Smooth muscle cell (in vitro differentiated cells): ENCODE results near the gene ELOF1. TPM values are rescaled to one million over a fixed set of nuclear protein-coding genes. Genes with fewer than 3 reads are reported as not detected.

Experiments
- DNase-seq: peaks from one replicate; lab custom pipeline; 2025; ENCODE audit not compliant: unreplicated experiment; lab: John Stamatoyannopoulos, UW
- H2AFZ ChIP-seq: fragments of 200-600 bp; sonication (generic); 2 replicates; pipeline ENCODE4 v1.6.0; 2016; ENCODE audit warnings: antibody characterized with exemption, low read depth, mild to moderate bottlenecking
- H3F3A ChIP-seq: fragments of 200-600 bp; sonication (generic); 2 replicates; pipeline ENCODE4 v1.6.0; 2017; ENCODE audit warnings: antibody characterized with exemption, low read depth
- H3K27ac ChIP-seq: fragments of 200-600 bp; sonication (generic); 2 replicates; pipeline ENCODE4 v1.5.1; 2016; ENCODE audit warnings: low read depth, mild to moderate bottlenecking
- H3K27me3 ChIP-seq: fragments of 200-600 bp; sonication (generic); 2 replicates; pipeline ENCODE4 v1.6.1; 2016; ENCODE audit warnings: low read depth, mild to moderate bottlenecking
- H3K36me3 ChIP-seq: fragments of 200-600 bp; sonication (generic); 2 replicates; pipeline ENCODE4 v1.5.1; 2016; ENCODE audit warnings: low read depth
- H3K4me1 ChIP-seq: fragments of 200-600 bp; sonication (generic); 2 replicates; pipeline ENCODE4 v1.5.1; 2016; ENCODE audit warnings: low read depth
- H3K4me2 ChIP-seq: fragments of 200-600 bp; sonication (generic); 2 replicates; pipeline ENCODE4 v1.6.0; 2016; ENCODE audit warnings: mild to moderate bottlenecking
- H3K4me3 ChIP-seq: fragments of 200-600 bp; sonication (generic); 2 replicates; pipeline ENCODE4 v1.5.1; 2016; ENCODE audit warnings: mild to moderate bottlenecking
- H3K79me2 ChIP-seq: fragments of 200-600 bp; sonication (generic); 2 replicates; pipeline ENCODE4 v1.6.0; 2016; ENCODE audit warnings: low read depth, mild to moderate bottlenecking
- H3K9ac ChIP-seq: fragments of 200-600 bp; sonication (generic); 2 replicates; pipeline ENCODE4 v1.6.0; 2016; ENCODE audit warnings: low read depth
- H3K9me3 ChIP-seq: fragments of 200-600 bp; sonication (generic); replicated peaks from 2 replicates; pipeline ENCODE4 v1.5.1; 2016; ENCODE audit warnings: low read depth
- H4K20me1 ChIP-seq: fragments of 200-600 bp; sonication (generic); 2 replicates; pipeline ENCODE4 v1.6.0; 2016; ENCODE audit warnings: low read depth
- CTCF ChIP-seq: fragments of 200-600 bp; sonication (generic); IDR thresholded peaks from 2 replicates; pipeline ENCODE4 v1.5.1; 2017; ENCODE audit warnings: borderline replicate concordance, mild to moderate bottlenecking, antibody characterized with exemption; ENCODE audit not compliant: insufficient read depth, poor library complexity, severe bottlenecking
- WGBS: methylation state at CpG from one replicate; pipeline ENCODE4 v1.1.7; 2016; ENCODE audit warnings: low lambda C conversion rate; 5-methylcytosine and 5-hydroxymethylcytosine counted together
- polyA plus RNA-seq: library from polyadenylated mRNA; unstranded; fragments of >200 nt; fragmentation: Nextera tagmentation; extraction: Ambion mirVana; gene quantifications from 2 replicates; pipeline ENCODE4 v1.2.1, GENCODE V29; 2016
- total RNA-seq: library from RNA; depleted of rRNA; stranded (reverse); fragments of >200 nt; gene quantifications from 2 replicates; pipeline ENCODE4 v1.2.3, GENCODE V29; 2014

Gene ELOF1
- total and polyA plus RNA-seq, 2 experiments from 2014 or later = 18.6 to 71.4 TPM

- peaks cover 6% of the 10 kb centered on the region for H3K4me1 ChIP-seq
- no peaks in the 10 kb centered on the region for H3K79me2 ChIP-seq
- no peak overlapping the region for H3K4me2 ChIP-seq
- DNase-seq = no peak
- no peak overlapping the region for H3K9ac ChIP-seq
- H3K27me3 ChIP-seq = no peaks in the 10 kb centered on the region
- H3K27ac ChIP-seq = no peak overlapping the region
- TF ChIP-seq CTCF = no peak
- WGBS = 96% methylated on average over 6 of the region's 6 CpGs
- no peaks in the 10 kb centered on the region for H4K20me1 ChIP-seq
- H3K4me3 ChIP-seq = no peak overlapping the region
- no peaks in the 10 kb centered on the region for H3K9me3 ChIP-seq
- H3K36me3 ChIP-seq = no peaks in the 10 kb centered on the region
- H3F3A ChIP-seq = no peaks in the 10 kb centered on the region
- no peak overlapping the region for H2AFZ ChIP-seq
These were observed 52.1 kb downstream of the ELOF1 start for GRCh38 chr19:11506967-11507366.

GRCh38 chr19:11506101-11506555 is 52.9 kb downstream of the ELOF1 start:
- H3K79me2 ChIP-seq = no peaks in the 10 kb centered on the region
- H3K4me1 ChIP-seq = peaks cover 6% of the 10 kb centered on the region
- H3K4me2 ChIP-seq = peak overlapping the region; percentile 87
- no peaks in the 10 kb centered on the region for H4K20me1 ChIP-seq
- 70% methylated on average over 20 of the region's 20 CpGs for WGBS
- TF ChIP-seq CTCF = no peak
- H3F3A ChIP-seq = no peaks in the 10 kb centered on the region
- DNase-seq = no peak
- no peaks in the 10 kb centered on the region for H3K9me3 ChIP-seq
- no peak overlapping the region for H3K9ac ChIP-seq
- peak overlapping the region; percentile 78 for H3K4me3 ChIP-seq
- no peaks in the 10 kb centered on the region for H3K27me3 ChIP-seq
- H3K36me3 ChIP-seq = no peaks in the 10 kb centered on the region
- peak overlapping the region; percentile 13 for H2AFZ ChIP-seq
- H3K27ac ChIP-seq = no peak overlapping the region

GRCh38 chr19:11505504-11506100 is 53.4 kb downstream of the ELOF1 start, which contains the start of gene ZNF653:
ZNF653 (minus strand) TSS chr19:11505839; CDS start chr19:11505786, 53 bp downstream.
- peak within 1 kb of the TSS; percentile 73 for H2AFZ ChIP-seq
- H3K9ac ChIP-seq = peak within 1 kb of the TSS; percentile 92
- H3K4me1 ChIP-seq = peaks cover 6% of the 10 kb centered on the region
- peak within 1 kb of the TSS; percentile 87 for H3K4me2 ChIP-seq
- no peaks in the 10 kb centered on the region for H3K27me3 ChIP-seq
- under 1% methylated on average over 33 of the region's 65 CpGs for WGBS
- no peaks in the 10 kb centered on the region for H3K9me3 ChIP-seq
- no peak for TF ChIP-seq CTCF
- H3F3A ChIP-seq = no peaks in the 10 kb centered on the region
- H3K27ac ChIP-seq = peak within 1 kb of the TSS; percentile 72
- peak; percentile 85 for DNase-seq
- H3K36me3 ChIP-seq = no peaks in the 10 kb centered on the region
- H3K4me3 ChIP-seq = peak within 1 kb of the TSS; percentile 78
- no peaks in the 10 kb centered on the region for H3K79me2 ChIP-seq
- H4K20me1 ChIP-seq = no peaks in the 10 kb centered on the region

- DNase-seq = peak; percentile 84
These were observed 54.0 kb downstream of the ELOF1 start for GRCh38 chr19:11505032-11505503.

More at GRCh38 chr19:11505032-11505503, 54.0 kb downstream of the ELOF1 start:
- Histone ChIP-seq H2AFZ (peak overlapping the region; percentile 73), H3K9ac (peak overlapping the region; percentile 92), H3K4me3 (peak overlapping the region; percentile 78), H3K27me3 (no peaks in the 10 kb centered on the region), H3K9me3 (no peaks in the 10 kb centered on the region), H4K20me1 (no peaks in the 10 kb centered on the region), H3K4me1 (peaks cover 6% of the 10 kb centered on the region), H3K79me2 (no peaks in the 10 kb centered on the region), H3K4me2 (peak overlapping the region; percentile 87), H3F3A (no peaks in the 10 kb centered on the region), H3K27ac (peak overlapping the region; percentile 72), H3K36me3 (no peaks in the 10 kb centered on the region)
- TF ChIP-seq CTCF = no peak
- under 1% methylated on average over 7 of the region's 33 CpGs for WGBS
